ENCODE measurements around the gene EHMT1.
"Not testable (repeated sequence)": the region's sequence is repeated elsewhere in the genome, so short reads cannot be mapped to it uniquely, and the experiment has no call there.

Gene EHMT1

DNA sequence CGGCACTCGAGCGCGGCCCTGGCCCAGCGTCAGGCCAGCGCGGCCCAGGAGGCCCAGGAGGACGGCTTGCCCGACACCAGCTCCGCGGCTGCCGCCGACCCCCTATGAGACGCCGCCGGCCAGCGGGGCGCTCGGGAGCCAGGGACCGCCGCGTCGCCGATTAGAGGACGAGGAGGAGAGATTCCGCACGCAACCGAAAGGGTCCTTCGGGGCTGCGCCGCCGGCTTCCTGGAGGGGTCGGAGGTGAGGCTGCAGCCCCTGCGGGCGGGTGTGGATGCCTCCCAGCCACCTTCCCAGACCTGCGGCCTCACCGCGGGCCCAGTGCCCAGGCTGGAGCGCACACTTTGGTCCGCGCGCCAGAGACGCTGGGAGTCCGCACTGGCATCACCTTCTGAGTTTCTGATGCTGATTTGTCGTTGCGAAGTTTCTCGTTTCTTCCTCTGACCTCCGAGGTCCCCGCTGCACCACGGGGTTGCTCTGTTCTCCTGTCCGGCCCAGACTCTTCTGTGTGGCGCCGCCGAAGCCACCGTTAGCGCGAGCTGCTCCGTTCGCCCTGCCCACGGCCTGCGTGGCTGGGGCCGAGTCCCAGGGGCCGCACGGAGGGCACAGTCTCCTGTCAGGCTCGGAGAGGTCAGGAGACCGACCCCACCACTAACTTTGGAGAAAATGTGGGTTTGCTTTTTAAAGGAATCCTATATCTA, 216.2 kb downstream of the EHMT1 start:
- DNase-seq, result no peak

DNA sequence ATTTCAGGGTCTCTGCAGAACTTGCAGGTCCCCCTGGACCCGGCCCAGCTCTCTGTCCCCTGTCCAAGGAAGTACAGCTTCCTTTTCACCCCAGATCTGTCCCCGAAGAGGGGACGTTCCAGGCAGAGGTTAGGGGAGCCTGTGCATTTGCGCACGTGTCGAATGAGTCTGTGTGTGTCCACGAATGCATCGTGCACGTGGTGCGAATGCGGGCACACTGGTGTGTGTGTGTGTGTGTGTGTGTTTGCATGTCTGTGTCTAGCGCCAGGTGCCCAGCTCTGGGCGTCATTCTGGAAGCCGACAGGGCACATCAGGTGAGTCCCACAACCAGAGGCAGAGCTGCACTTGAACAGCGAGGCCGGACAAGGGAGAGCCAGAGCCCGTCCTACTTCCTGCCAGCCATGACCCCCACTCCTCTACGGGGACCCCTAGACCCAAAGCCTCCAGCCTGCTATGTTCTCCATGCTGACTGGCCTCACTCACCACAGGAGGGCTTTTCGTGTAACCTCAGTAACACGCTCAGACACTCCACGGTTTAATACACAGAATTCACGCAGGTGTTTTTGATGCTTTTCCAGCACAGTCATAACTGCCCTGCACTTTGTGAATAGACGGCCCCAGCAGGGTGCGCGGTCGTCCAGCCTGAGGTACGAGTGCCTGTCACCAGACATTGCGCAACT, 217.5 kb downstream of the EHMT1 start:
- DNase-seq, result no peak

DNA sequence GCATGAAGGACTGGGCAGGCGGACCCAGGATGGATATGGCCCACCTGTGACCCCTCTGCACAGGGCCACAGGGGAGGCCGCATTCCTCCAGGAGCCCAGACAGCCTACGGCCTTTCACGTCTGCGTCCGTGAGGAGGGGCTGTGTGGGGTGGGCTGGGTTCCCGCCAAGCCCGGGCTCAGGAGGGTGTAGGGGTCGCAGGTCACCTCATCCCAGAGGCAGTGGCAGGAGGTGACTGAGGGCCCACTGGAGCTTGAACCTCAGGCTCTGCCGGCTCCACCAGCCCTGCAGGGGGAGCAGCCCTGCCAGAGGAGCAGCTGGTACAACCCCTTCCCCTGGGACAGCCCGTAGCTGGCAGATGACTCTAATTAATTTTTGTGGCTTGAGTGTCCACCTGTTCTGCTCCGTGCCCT, 218.0 kb downstream of the EHMT1 start:
- no peak for DNase-seq

DNA sequence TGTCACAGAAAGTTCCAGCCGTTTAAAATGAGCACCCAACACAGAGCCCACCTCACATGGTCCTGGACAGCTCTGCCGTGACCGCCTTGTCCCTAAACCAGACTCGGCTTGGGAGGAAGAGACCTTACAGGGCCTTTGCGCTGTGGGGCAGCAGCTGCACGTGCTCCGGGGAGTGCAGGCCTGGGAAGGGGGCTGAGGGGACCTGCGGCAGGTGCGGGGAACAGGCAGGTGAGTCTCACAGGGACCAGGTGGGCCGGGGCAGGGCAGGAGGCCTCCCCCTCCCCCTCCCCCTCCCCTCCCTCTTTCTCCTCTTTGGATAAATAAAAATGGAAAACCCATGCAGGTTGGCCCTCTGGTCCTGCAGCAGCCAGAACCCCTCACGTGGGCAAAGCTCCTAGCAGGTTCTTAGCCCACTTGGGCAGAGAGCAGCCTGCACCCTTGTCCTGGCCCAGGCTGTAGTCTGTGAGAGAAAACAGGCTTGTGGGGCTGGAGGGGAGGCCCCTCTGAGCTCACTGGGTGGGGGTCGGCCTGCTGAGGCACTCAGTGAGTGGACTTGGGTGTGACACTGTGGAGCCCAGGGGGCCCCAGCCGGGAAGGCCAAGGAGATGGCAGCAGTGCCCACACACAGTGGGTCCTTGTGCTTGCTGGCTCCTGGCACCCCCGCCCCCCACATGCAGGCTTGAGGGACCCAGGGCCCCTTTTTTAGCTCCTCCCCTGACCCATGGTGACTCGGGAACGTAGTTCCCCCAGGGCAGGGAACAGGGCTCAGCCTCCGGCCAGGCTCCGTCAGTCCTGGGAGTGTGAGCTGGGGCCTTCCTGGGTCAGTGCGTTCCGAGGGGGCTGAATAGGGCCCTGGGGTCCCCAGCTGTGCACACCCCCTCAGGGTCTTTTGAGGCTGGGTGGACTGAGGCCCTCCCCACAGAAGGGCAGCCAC, 218.8 kb downstream of the EHMT1 start:
- DNase-seq, result no peak

DNA sequence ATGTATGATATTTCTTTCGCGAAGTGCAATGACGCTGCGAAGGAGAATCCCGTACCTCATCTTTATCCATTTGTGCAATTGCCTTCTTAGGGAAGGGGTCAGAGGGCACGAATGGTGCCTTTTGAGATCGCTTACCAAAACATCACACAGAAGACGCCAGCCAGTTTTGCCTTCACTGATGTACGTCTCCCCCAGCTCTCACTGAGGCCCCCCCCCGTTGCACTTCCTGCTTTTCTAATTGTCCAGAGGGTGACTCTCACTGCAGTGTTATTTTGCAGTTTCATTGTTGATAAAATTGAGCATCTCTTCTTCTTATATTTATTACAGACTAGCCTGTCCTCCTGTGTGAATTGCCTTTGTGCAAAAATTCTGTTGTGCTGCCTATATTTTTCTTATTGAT, 219.8 kb downstream of the EHMT1 start:
- no peak for DNase-seq

DNA sequence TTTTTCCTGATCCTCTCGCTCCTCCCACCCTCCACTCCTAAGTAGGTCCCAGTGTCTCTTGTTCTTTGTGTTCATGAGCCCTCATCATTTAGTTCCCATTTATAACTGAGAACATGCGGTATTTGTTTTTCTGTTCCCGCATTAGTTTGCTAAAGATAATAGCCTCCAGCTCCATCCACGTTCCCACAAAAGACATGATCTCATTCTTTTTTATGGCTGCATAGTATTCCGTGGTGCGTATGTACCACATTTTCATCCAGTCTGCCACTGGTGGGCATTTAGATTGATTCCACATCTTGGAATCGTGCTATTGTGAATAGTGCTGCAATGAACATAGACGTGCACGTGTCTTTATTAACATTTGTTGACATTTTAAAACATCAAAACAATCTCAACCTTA, 224.6 kb downstream of the EHMT1 start:
- no peak for DNase-seq

DNA sequence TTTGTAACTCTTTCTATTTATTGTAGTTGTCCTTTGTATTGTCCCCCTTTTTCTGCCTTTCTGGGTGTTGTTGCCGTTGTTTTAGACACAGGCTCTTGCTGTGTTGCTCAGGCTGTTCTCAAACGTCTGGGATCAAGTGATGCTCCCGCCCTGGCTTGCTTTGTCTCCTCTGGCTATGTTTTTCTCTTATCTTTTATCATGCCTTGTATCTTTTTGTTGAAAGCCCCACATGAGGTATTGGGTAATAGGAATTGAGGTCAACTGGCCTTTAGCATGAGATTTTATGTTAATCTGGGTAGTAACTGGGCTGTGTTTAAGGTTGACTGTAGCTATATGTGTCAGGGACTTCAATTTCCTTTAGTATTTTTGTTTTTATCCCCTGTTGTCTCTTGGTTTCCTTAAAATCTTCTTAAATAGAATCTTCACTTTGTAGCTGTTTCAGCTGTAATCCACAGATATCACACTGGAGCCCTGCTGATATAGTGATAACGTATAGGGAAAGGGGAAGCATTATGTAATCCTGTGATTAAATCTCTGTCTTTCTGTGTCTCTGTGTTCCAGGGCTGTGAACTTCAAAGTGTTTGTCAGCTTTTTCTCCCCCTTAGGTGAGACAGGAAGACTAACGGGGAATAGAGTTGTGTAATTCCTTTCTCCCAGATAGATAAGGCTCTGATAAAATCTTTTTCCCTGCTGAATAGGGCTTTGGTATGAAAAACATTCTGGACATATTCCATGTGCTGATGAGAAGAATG, 232.9 kb downstream of the EHMT1 start:
- DNase-seq, result no peak

DNA sequence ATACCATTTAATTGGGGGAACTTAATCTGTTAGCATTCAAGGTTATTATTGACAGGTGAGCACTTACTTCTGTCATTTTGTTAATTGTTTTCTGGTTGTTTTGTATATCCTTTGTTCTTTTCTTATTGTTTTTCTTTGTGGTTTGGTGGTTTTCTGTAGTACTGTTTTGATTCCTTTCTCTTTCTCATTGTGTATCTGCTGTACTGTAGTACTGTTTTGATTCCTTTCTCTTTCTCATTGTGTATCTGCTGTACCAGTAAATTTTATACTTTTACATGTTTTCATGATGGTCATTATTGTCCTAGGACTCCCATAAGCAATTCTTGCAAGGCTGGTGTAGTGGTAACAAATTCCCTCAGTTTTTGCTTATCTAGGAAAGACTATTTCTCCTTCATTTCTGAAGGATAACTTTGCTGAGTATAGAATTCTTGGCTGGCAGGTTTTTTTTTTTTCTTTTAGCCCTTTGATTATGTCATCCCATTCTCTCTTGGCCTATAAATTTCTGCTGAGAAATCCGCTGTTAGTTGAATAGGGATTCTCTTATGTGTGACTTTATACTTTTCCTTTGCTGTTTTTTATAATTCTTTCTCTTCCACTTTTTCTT, 234.7 kb downstream of the EHMT1 start:
- no peak for DNase-seq

DNA sequence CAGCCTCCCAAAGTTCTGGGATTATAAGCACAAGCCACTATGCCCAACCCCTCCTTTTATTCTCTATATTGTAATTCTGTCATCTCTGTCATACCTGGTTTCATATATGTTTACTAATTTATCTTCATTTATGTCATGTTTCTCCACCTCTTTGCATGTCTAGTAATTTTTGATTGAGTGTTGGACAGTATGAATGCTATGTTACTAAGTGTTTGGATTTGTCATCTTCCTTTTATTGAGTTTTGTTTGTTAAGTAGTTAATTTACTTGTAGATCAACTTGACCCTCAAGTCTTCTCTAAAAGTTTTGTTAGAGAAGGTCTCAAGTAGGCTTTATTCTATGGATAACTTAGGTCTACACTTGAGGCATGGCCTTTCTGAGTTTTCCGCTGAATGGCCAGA, 241.6 kb downstream of the EHMT1 start:
- no peak for DNase-seq

DNA sequence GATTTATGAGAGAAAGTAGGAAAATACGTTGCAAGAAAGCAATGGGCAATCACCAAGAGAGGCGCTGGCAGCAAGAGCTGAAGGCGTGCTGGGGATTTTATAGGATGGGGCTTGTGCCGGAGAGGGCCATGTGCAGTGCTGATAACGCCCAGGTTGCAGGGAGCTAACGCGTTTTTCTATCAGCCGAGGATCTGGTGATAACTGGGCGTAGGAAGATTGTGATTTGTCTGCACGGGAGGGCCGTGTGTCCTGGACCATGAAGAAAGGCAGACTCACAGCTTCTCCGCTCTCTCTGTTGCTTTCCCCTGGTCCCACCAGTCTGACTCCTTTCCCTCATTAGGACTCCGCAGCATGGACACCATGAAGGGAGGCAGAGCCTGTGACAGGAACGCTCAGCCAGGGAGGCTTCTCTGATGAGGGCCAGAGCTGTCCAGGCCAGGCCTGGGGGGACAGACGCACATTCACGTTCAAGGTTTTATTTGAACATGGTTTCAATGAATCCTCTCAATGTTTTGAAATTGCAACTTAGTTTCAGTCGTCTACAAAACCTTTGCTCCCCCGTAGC, 246.9 kb downstream of the EHMT1 start:
- no peak for DNase-seq

DNA sequence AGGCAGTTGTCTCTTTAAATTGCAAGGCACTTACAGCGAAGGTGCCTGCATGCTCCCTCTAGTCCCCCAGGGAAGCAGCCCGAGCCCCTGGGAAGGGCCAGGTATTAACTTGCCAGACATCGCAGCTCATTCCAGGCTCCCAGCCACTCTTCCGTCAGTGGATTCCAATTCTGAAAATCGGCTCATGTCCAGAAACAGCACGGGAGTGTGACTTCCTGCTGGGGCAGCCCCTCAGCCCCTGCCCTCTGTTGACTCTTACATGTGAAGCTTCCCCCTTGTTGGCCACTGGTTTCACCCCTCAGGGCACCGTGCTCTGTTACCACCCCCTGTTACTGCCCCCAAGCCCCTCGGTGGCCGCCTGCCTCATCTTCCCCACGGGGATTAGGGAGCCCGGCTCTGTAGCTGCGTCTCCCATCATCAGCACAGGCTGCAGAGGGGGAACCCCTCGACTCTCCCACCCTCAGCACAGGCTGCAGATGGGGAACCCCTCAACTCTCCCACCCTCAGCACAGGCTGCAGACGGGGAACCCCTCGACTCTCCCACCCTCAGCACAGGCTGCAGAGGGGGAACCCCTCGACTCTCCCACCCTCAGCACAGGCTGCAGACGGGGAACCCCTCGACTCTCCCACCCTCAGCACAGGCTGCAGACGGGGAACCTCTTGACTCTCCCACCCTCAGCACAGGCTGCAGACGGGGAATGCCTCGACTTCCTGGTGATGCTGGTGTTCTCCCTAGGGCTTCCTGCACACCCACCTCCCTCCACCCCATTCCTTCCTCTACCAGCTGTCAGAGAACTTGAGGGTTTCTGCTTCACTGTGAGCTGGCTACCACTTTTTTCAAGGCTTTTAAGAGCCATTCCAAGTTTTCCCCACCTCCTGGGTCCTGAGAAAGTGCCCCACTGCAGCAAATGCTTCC, 247.7 kb downstream of the EHMT1 start:
- DNase-seq, result no peak

DNA sequence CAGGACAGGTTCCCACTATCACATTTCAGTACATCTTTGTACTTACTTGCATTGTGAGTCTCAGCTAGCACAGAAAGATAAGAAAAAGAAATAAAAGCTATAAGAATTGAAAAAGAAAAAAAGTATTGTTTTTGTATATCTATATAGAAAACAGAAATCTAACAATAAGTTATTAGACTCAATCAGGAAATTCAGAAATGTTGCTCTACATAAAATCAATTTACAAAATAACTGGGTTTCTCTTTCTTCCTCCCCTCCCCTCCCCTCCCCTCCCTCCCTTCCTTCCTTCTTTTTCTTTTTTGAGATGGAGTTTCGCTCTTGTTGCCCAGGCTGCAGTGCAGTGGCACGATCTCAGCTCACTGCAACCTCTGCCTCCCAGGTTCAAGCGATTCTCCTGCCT, 251.6 kb downstream of the EHMT1 start:
- DNase-seq, result no peak

DNA sequence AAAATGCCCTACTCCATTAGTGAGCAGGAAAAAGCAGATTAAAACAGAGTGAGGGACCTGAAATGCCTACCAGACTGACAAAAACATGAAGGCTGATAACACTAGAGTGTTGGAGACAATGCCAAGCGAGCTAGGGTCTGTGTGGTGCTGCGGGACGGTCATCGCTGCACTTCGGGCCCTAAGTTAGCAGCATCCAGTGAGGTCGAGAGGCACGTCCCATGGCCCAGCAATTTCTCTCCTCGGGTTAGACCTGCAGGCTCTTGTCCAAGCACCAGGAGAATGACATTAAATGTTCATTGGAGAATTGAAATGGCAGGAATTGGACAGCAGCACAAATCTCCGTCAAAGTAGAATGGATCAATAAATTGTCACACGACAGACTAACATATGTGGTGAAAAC, 253.5 kb downstream of the EHMT1 start:
- DNase-seq, result no peak

DNA sequence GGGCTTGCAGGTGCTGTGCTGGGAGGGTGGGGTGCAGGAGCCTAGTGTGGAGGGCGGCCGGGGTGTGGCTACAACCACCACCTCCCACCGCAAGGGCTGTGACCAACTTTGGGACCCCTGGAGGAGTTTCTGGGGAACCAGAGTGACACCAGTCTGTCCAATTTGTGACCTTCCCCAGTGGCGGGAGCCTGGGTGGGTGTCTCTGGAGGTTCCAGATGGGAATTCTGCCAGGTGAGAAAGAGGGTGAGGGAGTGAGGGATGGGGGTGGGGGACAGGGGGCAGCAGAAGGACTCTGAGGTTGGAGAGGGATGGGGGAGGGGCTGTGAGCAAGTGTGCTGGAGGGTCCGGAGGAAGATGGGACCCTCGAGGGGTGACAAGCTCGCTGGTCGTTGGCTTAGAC, 254.6 kb downstream of the EHMT1 start:
- DNase-seq, result no peak

DNA sequence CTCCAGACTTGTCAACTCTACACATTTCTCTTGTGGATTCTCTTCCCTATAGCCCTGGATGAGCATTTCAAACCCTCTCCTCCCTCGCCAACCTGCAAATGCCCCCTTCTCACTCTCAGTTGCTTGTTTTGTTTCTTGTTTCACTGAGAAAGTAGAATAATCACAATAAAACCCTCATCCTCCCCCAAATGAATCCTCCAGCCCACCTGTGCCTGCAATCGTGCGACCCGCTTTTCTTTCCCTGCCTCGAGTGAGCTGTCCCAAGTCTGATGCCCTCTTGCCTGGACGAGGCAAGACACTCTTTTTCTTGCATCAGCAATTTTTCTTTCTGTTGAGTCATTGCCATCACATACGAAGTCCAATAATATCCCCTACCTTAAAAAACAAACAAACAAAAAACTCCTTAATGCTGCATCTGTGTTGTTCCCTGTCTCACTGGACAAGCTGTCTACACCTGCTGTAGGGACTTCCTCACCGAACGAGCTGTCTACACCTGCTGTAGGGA, 255.1 kb downstream of the EHMT1 start:
- DNase-seq, result no peak

DNA sequence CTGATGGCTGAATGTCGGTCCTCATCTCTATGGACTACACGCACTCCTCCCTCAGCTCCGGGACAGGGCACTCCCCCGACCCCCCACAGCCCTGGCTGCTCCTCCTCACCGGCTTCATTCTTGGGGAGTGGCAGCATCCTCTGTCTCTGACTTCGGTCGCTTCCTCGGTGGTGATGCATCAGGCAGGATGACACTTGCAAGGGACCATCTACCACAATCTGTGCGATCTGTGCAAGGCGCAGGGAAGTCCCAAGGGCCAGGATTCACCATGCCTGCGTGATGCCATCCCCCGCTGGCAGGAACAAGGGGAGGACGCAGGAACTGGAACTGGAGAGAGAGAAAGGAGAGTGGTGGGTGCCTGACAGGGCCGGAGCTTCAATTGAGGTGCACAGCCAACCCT, 256.5 kb downstream of the EHMT1 start:
- DNase-seq, result no peak

DNA sequence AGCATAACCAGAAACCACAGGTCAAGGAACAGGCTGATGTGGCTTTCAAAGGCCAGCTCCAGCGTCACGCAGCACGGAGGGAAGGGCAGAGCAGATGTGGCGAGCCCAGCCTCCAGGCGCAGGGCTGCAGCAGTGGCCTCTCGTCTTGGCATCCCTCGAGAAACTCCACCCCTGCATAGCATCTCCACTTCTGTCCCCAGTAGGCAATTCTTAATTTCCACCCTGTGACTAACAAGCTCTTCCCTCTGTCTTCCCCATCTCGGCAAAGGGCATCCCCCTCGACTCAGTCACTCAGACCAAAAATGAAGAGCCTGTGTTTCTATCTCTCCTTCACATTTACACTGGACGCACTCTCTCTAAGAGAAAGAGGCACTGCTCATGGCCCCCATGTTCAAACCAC, 257.0 kb downstream of the EHMT1 start:
- no peak for DNase-seq

DNA sequence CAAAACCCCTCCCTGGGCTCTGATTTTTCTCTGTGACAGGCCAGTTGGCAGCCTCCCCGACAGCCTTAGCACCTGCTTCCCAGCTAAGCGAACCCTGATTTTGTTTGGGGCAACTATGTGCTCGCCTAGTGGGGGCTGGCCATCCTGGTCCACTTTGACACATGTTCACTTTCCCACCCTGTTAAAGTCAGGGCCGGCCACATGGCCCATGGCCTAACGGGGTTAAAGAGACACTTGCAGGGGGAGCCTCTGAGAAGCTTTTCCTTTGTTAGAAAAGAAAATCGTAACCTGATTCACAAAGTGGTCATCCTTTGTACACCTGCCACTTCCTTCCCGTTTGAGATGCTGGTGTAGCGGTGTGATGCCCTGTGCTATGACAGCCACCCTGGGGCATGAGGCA, 257.5 kb downstream of the EHMT1 start:
- DNase-seq, result no peak

DNA sequence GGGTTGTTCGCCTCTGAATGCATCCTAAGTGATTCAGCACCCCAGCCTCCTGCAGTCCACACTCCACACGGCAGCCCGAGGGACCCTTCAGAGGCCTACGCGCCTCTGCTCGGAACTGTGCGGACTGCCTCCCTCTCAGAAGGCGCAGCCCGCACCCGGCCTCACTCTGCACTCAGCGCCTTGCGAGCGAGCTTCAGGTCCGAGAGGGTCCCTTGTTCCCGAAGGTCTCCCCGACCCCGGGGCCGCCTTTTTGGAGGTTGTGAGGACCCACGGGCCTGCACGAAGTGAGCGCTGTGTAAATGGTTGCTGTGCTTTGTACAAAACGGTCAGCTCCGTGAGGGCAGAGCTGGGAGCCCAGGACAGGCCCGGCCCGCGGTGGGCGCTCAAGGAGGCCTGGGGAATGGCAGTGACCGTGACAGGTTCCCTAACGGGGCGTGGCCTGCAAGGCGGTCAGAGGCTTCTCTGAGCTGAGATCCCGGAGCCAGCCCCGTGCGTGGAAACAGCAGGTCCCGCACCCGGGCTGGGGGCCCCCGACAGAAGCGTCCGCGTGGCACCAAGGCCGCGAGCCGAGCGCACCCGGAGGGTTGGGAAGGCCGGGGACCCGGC, 258.1 kb downstream of the EHMT1 start:
- no peak for DNase-seq

DNA sequence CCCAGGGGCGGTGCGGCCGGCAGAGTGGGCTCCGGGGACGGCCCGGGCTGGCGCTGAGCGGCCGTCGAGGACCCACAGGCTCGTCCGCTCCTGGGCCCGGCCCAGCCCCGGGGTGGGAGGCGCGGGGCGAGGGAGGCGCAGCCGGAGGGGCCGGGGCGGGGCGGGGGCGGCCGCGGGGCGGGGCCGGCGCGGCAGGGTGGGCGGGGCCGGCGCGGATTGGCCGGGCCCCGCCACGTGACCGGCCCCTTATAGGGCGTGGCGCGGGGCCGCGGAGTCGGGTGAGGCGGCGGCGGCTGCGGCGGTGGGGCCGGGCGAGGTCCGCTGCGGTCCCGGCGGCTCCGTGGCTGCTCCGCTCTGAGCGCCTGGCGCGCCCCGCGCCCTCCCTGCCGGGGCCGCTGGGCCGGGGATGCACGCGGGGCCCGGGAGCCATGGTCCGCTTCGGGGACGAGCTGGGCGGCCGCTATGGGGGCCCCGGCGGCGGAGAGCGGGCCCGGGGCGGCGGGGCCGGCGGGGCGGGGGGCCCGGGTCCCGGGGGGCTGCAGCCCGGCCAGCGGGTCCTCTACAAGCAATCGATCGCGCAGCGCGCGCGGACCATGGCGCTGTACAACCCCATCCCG, 258.8 kb downstream of the EHMT1 start, which contains the start of gene CACNA1B:
TSS of gene CACNA1B (plus strand) at position 277 of the 617 bp plus-strand sequence. CDS start at position 429, 152 bp downstream.
- not testable (repeated sequence) for DNase-seq

Measured in activated naive CD4-positive, alpha-beta T cell (primary cell).